GM12872 (cell line): ENCODE results near the gene ABCB6.
A peak's percentile ranks its signal among the peaks of the same experiment; 100 is the strongest.

ENCODE experiments used
- TF ChIP-seq, protein P1 (sequence below): IDR thresholded peaks from 3 replicates; pipeline ENCODE4 v1.5.1; 2011; ENCODE audit warnings: low read depth, mild to moderate bottlenecking, low read length, moderate library complexity; ENCODE audit not compliant: insufficient read depth

ABCB6 gene

DNA sequence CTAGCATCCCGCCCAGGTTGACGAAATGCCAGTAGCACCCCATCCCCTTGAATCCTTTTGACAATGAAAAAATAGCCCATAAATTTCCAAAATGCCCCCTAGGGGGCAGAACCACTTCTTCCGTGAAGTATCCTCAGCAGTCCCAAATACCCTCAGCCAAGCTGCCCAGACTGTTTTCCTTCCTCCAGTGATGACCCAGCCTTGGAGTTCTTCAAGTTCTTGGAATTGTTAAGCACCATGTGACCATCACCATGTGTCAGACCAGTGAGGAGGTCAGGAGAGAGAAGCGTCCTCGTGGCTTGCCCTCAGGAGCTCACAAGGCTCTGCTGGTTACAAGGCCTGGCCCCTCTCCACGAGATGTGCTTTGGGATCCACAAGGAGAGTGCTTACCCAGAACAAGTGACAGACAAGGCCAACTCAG is 47.5 kb downstream of the ABCB6 start:
- TF ChIP-seq, protein P1, sequence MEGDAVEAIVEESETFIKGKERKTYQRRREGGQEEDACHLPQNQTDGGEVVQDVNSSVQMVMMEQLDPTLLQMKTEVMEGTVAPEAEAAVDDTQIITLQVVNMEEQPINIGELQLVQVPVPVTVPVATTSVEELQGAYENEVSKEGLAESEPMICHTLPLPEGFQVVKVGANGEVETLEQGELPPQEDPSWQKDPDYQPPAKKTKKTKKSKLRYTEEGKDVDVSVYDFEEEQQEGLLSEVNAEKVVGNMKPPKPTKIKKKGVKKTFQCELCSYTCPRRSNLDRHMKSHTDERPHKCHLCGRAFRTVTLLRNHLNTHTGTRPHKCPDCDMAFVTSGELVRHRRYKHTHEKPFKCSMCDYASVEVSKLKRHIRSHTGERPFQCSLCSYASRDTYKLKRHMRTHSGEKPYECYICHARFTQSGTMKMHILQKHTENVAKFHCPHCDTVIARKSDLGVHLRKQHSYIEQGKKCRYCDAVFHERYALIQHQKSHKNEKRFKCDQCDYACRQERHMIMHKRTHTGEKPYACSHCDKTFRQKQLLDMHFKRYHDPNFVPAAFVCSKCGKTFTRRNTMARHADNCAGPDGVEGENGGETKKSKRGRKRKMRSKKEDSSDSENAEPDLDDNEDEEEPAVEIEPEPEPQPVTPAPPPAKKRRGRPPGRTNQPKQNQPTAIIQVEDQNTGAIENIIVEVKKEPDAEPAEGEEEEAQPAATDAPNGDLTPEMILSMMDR, result peak; percentile 80

DNA sequence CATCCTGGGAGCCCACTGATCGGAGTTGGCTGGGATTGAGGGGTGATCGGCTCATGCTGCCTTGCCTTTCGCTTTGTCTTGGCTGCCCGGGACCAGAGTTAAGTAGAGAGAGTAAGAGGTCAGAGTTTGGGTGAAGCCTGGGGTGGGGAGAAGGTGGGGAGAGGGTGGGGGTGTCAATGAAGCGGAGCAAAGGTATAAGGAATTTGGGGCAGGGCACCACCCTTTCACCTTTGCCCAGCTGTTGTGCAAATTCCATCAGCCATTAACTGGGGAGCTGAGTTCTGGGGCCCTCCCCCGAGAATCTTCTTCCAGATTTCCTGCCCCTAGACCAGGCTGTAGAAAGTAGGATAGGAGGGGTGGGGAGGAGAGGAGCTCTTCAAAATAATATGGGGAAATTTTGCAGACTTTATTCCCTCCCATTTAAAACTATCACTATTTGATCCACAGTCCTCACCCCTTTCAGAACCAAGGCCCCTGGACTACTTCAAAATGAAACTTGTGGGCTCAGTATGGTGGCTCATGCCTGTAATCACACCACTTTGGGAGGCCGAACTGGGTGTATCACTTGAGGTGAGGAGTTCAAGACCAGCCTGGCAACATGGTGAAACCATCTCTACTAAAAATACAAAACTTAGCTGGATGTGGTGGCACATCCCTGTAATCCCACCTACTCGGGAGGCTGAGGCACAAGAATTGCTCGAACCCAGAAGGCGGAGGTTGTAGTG is 48.7 kb downstream of the ABCB6 start, which contains the start of gene SLC23A3:
Gene SLC23A3 (minus strand): TSS at position 100 of the 725 bp plus-strand sequence. CDS start 45 bp downstream, at position 55.
- TF ChIP-seq, protein P1, result no peak

DNA sequence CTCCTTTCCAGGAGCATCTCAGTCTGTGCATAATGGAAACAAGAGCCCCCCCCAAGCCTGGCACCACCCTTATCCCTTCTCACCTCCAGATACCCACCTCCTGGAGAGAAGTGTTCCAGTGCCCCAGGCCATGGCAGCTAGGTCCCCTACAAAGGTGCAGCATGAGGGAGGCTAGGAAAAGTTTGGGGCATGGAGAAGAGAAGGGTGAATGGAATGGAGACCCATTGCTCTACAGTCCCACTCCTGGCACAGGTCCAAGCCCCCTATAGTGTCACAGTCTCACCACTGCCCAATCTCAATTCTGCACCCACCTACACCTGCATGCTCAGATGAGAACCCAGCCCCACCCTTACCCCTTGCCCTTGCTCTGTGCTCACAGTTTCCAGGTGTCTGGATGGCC is 49.8 kb downstream of the ABCB6 start:
- TF ChIP-seq, protein P1, result no peak

DNA sequence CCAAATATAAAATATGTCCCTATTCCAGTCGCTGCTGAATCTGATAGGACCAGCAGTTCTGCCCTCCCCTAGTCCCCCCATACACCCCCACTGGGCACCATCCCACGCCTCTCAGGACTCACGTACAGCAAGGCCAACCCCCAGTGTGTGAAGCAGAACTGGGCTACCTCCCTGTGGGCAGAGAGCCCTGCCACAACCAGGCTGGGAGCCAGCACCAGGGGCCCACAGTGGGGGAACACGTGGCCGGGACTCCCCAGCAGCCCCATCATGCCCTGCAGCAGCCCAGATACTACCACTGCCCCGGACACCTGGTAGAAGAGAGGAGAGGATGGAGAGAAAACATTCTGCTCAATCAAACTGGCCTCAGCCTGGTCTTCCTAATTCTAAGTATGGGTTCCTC is 50.2 kb downstream of the ABCB6 start:
- TF ChIP-seq, protein P1, result no peak

DNA sequence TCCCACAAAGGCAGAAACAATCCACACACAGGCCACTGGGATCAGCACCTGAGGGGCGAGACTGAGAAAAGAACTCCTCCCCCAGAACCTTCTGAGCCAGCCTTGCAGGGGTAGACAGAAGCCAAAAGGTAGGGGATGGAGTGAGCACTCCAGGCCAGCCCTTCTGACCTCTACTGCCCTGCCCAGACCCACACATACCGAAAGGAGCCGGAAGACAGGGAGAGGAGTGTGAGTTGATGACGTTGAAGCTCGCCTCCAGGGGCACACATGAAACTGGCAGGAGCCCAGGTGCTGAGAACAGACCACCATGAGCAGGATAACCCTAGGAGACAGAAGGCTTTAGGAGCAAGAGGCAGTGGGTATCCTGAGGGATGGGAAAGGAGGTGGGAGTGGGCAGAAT is 50.8 kb downstream of the ABCB6 start:
- TF ChIP-seq, protein P1, result no peak

DNA sequence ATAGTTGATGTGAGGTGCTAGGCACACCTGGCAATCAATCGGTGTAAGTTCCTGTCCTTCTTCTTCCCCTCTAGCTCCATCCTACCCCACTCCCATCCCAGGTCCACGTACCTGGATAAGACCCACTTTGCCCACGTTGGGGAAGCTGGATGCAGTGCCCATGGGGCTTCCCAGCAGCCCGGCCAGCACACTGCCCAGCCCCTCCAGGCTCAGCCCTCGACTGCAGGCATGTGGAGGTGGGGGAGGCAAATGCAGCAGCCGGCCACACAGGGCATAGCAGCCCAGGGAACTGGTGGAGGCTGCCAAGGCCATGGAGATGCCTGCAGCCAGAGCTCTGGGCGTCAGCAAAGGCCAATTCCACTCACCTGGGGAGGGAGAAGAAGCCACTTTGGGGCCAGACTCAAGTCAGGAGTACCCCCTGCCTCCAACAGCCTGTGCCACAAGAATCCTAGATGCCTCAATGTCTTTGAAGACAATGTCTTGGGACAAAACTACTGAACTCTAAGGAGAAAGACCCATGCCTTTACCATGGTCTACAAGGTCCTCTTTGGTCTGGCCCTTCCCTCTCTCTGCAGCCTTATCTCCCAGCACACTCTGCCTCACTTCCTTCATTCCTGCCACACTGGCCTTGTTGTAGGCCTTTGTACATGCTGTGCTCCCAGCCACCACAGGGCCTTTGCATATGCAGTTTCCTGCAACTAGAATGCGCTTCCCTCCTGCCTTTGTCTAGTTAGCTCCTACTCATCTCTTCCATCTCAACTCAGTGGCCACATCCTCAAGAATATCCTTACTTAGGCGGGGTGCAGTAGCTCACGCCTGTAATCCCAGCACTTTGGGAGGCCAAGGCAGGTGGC is 53.5 kb downstream of the ABCB6 start:
- TF ChIP-seq, protein P1, result no peak

DNA sequence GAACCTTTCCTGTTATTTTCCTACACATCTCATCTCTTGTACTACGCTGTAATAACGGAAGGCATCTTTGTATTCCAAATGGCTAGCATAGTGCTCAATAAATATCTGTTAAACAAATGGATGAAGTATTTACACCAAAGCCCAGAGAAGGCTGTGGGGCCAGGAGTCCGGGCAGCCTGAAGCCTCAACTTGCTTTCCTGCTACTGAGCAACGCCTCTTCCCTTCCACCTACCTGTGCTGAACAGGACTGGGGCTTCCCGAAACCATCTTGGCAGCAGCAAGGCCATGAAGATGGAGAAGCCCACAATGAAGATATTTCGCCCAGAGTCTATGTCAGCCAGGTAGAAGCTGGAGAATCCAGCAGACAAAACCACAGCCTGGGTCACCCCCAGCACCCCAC is 55.6 kb downstream of the ABCB6 start:
- TF ChIP-seq, protein P1, result no peak
